HG02973 (cell line): Measurements from ENCODE around the gene TRIO.

ENCODE experiments used
- ATAC-seq: cut with Tn5 transposase; IDR thresholded peaks from one replicate; pipeline ENCODE4 v1.9.1; 2021; ENCODE audit warnings: moderate library complexity; ENCODE audit not compliant: unreplicated experiment

TRIO gene

DNA sequence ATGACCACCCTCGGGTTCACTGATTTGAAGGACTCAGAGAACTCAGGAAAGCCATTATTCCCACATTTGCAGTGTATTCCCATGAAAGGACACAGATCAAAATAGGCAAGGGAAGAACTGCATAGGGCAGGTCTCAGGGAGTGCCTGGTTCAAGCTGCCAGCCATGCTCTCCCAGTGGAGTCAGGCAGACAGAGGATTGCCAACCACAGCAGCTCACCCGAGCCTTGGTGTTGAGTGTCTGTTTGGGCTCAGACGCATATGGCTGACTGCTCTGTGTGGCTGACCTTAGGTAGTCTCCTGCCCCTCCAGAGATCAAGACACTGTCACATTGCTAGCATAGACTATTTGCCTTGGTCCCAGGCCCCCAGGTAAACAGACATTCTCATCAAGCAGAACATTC, 322.6 kb downstream of the TRIO start:
- ATAC-seq, result no peak

DNA sequence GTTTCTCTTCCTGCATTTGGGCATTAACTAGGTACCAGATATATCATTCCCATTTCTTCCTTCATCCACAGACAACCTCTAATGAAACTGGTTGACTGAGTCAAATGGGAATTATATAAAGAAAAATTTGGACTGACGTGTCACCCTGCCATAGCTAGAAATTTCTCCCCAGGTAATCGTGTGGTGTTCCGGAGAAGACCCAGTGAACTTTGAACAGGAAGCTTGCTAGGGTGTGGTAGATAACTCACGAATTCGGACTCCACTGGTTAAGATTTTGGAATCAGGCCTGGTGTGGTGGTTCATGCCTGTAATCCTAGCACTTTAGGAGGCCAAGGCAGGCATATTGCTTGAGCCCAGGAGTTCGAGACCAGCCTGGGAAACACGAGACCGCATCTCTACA, 324.1 kb downstream of the TRIO start:
- no peak for ATAC-seq

DNA sequence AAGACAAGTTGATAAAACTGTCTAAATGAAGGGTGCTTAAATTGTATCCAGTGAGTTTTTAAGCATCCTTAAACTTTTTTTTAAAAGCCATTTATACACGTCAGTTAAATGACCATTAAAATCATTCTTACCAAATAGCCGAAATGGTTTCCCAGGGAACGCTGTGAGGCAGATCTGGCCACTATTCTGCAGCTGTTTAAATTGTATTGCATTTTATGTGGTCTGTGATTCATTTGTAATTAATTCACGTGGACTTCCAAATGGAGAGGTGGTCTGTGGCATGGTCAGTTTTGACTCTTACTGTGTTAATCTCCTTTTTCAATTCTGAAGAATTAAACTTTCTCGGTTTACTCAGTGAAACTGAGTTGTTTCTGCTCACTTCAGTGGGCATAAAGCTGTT, 324.7 kb downstream of the TRIO start:
- no peak for ATAC-seq

DNA sequence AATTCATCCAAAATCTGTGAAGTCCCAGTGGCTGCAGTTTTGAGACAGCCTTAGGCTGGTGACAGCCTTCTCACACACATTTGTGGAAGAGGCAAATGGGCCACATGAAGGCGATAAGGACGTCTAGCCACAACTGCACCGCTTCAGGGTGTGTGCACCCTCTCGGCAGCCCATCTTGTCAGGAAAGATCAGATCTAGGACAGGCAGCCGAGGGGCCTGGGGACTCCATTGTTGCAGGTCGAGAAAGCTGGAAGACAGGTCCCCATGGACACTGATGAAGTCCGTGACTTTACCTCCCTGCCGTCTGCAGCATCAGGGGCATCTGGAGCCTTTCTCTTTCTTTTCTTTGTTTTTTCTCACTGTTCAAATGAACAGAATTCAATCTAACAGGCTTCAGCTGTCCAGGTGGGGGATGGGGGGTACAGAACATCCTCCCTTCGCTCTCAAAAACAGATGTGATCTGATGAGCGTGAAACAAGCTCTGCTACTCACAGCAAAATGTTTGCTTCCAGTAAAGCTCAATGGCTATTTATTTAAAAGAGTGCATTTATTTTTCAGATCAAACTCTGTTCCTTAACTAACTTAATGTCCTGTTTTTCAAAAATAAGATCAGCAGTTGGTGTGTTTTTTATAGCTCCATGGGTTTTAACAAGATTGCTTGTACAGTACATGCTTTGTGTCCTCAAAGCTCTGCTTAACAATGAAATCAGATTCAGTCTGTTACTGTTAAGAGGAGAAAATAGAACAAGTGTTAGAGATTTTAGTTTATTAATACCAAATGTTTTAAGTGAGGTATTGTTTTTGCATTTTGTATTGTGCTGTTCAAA, 326.6 kb downstream of the TRIO start:
- ATAC-seq, result no peak

DNA sequence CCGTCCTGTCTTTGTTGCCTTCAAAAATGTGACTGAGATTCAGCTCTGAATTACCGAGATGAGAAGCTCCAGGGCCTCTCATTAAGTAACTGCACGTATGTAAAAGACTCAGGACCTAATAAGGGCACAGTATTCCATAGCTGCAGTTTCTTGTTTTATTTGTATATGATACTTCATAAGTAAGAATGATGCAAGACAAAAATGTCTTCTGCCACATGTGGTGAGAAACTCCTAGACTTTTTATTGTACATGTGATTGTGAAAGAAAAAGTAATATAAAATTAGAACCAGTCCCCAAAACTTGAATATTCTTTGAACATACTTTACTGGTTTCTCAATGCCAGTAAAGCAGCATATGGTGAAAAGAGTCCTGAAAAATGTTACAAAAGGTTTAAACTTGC, 328.4 kb downstream of the TRIO start:
- no peak for ATAC-seq

DNA sequence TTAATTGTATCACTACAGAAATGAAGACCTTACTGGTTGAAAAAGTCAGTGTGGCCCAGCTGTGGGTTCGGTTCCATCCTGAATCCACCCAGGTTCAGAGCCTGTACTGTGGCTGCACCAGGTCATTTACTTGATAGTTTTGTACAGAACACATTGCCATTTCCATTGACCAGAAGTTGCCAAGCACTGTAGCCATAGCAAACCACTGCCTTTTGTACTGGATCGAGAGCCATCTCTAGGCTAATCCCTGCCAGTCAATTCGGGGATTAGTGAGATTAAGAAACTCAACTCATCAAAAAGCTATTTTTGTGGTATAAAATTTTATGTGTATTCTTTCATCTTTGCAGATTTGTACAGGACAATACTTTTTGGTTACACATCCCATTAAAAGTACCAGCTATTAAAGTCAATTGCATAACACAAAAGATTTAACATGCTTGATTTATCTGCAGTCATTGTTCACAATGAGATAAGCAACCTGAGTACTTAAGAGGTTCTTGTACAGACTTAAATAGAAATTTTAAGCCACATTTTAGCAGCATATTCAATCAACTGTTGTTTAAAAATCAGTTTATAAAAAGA, 329.9 kb downstream of the TRIO start:
- ATAC-seq, result no peak

DNA sequence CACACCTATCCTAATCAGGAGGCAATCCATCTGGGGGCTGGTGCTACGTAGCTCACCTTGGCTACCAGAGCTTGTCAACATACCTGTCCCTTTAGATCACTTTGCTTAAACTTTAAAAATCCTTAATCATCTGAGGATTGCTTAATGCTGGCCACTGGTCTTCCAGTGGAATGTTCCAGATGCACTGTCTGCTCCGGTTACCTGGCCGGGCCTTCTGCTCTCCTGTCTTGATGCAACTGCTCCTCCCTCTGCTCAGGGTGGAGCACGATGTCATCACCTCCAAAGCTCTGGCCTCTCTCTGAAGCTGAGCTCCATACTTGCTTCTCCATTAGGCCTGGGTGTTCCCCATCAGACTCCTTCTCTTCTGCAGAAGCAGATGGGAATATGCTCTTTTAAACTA, 331.9 kb downstream of the TRIO start:
- ATAC-seq, result no peak

DNA sequence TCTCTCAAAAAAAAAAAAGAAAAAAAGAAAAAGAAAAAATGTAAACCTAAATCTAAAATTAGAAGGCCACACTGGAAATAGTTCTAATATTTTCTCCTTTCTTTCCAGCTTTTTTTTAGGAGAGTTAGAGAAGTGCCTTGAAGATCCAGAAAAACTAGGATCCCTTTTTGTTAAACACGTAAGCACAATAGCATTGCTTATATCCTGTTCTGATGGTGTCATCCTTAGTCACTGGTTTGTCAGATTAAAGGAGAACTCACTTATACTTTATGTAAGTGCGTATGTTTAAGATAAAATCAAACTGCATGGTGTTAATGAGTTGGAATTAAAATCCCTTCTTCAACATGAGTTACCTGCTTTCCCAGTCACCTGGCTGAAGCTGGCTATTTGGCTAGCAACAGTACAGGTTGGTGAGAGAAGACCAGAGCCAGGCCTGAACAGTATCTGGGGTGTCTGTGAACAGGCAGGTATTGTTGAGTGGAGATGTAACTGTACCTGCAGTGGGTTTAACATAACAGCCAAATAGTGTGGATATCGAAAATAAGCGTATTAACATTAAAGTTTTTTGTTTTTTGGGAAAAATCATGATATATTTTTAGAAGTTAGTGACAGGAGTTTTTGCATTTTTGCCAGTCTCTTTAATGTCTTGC, 333.8 kb downstream of the TRIO start:
- ATAC-seq, result no peak

DNA sequence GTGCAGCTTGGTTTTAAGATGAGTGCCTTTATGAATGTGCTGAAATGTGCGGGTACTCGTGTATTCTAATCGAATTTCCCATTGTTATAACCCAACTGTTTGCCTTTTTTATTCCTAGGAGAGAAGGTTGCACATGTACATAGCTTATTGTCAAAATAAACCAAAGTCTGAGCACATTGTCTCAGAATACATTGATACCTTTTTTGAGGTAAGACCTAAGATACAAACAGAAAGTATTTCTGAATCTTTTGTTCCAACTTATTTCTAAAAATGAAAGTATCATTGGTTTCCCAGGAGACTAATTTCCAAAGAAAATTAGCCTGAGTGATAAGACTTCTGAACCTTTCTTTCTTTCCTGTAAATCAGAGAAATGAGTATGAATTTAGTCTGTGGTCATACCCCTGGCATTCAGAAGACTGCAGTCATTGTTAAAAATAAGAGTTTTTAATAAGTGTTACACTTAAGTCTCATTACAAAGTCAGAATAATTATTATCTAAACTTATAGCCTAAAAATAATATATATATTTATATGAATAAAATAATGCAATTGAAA, 336.1 kb downstream of the TRIO start:
- no peak for ATAC-seq

DNA sequence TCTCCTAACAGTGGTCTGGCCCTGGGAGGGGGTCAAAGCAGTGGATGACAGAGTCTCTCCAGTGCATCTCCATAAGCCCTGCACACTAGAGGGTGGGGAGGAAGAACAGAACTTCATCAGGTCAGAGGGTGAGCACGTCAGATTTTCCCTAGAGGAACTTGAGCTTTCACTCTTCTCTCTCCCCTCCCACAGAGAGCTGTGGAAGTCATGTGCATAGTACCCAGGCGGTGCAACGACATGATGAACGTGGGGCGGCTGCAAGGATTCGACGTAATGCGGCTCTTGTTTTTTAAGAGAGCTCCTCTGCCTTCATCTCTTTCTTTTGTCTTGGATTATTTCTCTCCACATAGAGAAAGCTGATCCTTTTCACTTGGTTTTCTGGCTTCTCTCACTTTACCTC, 338.2 kb downstream of the TRIO start:
- no peak for ATAC-seq

DNA sequence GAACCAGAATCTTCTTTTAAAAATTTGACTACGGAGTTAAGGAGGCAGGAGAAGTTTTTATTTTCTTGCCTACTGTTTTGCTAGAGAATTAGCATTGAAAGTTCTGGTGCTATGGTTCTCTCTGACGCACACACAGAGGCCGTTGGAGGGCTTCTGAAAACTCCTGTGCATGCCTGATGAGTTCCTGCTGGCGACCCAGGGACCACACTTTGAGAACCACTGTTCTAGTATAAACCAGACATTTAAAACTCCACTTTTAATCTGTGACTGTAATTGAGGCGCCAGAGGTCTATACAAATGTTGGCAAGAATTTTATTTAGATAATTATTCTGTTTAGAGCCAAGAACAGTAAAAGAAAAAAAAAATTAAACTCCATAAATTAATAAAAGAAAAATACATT, 338.9 kb downstream of the TRIO start:
- no peak for ATAC-seq

DNA sequence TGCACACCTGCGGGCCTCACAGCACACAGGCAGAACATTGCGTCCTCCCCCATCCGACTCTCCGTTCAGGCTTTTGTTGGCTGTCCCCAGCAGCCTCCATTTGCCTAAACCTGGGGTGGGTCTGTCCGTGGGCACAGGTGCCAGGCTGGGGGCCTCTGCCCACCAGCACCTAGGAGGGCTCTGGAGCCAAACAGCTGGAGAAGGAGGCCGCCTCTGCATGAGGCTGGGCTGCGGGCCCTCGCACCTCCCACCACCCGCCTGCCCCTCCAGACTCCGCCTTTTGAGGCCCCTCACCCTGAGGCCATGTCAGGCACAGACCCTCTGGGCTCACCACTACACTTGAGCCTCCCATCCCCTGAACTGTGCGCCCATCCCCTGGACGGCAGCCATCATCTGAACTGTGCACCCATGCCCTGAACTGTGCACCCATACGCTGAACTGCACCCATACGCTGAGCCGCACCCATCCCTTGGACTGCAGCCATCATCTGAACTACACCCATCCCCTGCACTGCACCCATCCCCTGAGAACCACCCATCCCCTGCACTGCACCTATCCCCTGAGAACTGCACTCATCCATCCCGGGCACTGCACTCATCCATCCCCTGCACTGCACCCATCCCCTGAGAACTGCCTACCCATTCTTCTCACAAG, 340.5 kb downstream of the TRIO start:
- ATAC-seq, result no peak

DNA sequence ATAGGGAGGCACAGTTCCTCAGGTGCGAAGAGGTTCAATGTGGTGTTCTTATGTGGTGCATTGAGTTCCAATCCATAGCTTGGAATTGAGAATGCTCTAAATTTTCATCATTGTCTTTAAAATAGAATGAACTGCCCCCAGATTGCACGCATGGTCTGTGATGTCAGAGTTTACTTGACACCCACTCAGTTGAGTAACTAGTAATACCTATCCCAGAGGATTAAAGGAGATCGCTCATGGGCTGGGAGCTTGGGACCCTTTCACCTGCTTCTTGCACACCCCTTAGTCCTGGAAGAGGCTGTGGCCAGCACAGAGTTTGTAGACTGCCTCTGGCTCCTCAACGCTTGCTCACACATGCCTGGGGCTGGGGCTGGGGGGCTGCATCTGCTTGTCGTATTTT, 343.3 kb downstream of the TRIO start:
- no peak for ATAC-seq

DNA sequence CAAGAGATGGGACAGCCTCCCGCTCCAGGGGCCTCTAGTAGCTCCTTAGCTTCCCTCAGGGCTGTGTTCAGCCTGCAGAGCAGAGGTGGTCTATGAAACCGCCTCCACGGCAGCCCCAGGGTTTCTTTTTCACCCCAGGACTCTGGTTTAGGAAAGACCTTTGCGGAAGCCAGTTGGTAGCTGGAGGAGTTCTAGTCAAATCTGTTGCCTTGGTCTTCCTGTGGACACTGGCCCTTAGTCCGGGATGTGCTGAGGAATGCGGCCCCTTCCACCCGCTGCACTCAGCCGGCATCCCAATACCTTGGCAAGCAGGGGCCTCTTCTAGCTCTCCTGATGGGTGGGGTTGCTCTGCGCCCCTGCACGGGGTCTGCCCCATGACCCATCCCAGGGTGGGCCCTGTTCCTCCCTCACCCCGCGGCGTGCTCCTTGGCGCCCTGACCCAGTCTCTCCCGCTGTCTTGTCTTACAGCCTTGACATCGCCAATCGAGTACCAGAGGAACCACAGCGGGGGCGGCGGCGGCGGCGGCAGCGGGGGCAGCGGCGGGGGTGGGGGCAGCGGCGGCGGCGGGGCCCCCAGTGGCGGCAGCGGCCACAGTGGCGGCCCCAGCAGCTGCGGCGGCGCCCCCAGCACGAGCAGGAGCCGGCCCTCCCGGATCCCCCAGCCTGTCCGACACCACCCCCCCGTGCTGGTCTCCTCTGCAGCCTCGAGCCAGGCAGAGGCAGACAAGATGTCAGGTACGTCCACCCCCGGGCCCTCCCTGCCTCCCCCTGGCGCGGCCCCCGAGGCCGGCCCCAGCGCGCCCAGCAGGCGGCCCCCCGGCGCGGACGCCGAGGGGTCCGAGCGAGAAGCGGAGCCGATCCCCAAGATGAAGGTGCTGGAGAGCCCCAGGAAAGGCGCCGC, 344.1 kb downstream of the TRIO start:
- no peak for ATAC-seq

DNA sequence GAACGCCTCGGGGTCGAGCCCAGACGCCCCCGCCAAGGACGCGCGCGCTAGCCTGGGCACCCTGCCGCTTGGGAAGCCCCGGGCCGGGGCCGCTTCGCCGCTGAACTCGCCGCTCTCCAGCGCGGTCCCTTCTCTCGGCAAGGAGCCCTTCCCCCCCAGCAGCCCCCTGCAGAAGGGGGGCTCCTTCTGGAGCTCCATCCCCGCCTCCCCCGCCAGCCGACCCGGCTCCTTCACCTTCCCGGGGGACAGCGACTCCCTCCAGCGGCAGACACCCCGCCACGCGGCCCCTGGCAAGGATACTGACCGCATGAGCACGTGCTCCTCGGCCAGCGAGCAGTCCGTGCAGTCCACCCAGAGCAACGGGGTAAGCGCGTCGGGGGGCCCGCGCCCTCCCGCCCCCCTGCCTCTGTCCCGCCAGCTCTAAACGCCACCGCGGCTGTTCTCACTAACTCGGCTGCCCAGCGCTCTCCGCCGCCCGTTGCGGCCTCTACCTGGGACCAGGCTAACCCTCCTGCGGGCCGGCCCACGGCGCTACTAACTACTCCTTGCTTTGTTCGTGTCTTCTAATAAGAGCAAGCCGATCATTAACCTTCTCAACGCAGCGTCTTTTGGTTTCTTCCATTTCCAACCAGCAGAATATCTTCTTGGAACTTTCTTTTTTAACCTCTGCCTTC, 344.9 kb downstream of the TRIO start:
- no peak for ATAC-seq

DNA sequence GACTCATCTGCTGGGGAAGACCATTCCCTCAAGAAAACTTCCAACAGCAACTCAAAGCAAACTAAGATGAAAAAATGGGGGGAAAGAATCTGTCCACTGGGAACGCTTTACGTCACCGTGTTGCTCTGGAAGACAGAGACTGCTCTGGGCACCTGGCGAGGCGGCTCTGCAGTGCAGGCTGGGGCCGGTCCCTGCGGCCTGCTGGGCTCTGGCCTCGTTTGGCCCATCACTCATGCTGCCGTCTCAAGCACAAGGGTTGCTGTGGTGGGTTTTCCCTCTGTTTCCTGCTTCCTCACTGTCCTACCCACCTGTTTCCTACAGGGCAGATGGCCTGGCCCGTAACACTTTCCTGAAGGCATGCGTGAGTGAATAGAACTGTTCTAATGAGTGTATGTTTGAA, 345.6 kb downstream of the TRIO start:
- ATAC-seq, result no peak

DNA sequence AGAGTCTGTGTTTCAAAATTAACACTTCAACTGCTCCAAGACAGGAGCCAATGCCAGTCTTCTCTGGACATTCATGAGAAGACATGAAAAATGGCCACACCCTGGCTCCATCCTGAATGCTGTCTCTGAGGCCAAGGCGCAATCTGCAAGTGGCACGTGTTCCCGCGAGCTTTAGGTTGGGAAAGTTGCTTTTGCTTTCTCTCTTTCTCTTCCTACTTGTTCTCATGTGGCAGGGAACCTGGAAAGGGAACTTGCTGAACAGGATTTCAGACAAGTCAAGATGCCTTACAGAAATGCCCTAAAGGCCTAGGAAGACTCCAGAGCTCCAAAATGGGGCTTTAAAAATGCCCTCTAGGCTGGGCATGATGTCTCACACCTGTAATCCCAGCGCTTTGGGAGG, 346.5 kb downstream of the TRIO start:
- no peak for ATAC-seq

DNA sequence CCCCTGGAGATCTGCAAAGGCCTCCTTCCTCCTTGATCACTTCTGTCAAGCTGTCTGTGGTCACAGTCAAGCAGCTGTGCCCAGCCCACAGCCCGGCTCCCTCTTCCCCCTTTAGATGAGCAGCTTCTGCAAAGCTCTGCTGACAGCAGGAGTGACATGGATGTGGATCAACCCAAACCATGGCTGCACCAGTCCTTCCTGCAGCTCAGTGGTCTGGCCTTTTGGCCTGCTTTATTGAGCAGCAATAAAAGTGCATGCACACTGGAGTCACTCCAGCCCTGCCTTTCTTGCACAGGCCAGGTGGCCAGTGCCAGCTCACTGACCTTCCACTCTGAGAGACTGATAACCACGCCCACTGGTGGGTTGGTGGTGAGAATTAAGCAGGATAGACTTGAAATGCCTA, 347.2 kb downstream of the TRIO start:
- ATAC-seq, result no peak

DNA sequence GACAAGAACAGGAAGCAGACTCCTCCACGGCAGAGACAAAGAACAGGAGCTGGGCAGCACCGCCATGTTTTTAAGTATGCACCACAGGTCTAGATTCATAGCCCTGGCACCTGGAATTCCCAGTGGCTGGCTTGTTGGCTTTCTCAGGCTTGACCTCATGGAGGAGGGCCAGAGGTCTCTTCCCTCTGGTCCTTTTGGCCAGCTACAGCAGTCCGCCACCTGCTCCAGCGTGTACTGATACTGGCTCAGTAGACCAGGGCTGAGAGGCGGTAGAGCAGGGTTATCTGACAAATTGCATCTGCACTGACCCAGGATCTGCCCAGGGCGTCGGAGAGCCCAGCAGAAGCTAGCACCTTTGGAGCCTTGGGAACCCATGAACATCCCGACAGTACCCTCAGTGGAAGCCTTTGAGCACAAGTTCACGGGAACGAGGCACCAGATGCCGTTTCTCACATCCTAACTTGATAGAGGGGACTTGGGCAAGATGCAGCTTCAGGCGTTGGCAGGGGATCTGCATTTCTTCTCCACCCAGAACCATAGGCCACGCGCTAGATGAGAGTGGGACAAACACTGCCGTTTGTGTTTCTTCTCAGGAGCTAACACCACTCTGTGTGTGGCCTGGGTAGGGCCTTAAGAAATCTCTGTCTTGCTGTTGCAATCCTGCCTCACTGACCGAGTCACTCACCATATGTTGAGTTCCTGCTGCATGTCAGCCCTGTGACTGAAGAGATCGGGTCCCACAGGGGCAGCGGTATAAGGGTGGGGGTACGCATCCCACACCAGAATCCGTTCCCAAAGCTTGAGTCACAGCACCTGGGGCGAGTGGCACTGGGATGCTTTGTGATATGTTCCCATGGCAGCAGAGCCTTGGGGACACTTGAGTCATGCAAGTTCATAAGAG, 348.1 kb downstream of the TRIO start:
- ATAC-seq, result no peak
